ENCODE results near the gene ITIH6.
A peak's percentile ranks its signal among the peaks of the same experiment; 100 is the strongest.

Gene ITIH6

GRCh38 chrX:54821310-54821709, 23.3 kb upstream of the ITIH6 start:
- H3K4me1 ChIP-seq (ENCODE audit: control insufficient read depth, insufficient read depth, low read length): no peaks in the 10 kb centered on the region
- no peaks in the 10 kb centered on the region for H3K36me3 ChIP-seq (ENCODE audit: control insufficient read depth, insufficient read depth, low read length)
- no peaks in the 10 kb centered on the region for H3K9me3 ChIP-seq (ENCODE audit: control insufficient read depth, insufficient read depth, low read length)
- no CpG with 5 or more reads among the region's 2 CpGs for WGBS (ENCODE audit: insufficient coverage, insufficient read length)
- no peaks in the 10 kb centered on the region for H3K27me3 ChIP-seq (ENCODE audit: control insufficient read depth, insufficient read depth, low read length)
- H3K27ac ChIP-seq (ENCODE audit: low read length): no peak overlapping the region
- H3K4me3 ChIP-seq (ENCODE audit: low read length): no peak overlapping the region
- no peak for DNase-seq (ENCODE audit: low read depth, low spot score)

- Histone ChIP-seq H3K4me1 (ENCODE audit: control insufficient read depth, insufficient read depth, low read length) (no peaks in the 10 kb centered on the region), H3K27ac (ENCODE audit: low read length) (no peak overlapping the region), H3K4me3 (ENCODE audit: low read length) (no peak overlapping the region), H3K27me3 (ENCODE audit: control insufficient read depth, insufficient read depth, low read length) (no peaks in the 10 kb centered on the region), H3K36me3 (ENCODE audit: control insufficient read depth, insufficient read depth, low read length) (no peaks in the 10 kb centered on the region), H3K9me3 (ENCODE audit: control insufficient read depth, insufficient read depth, low read length) (no peaks in the 10 kb centered on the region)
- DNase-seq (ENCODE audit: low read depth, low spot score): no peak
- WGBS (ENCODE audit: insufficient coverage, insufficient read length): no CpG with 5 or more reads among the region's 7 CpGs
Observed at GRCh38 chrX:54820737-54821136, 22.7 kb upstream of the ITIH6 start.

GRCh38 chrX:54819201-54819600, 21.1 kb upstream of the ITIH6 start:
- DNase-seq (ENCODE audit: low read depth, low spot score): no peak
- H3K4me1 ChIP-seq (ENCODE audit: control insufficient read depth, insufficient read depth, low read length): no peaks in the 10 kb centered on the region
- no CpG with 5 or more reads among the region's 8 CpGs for WGBS (ENCODE audit: insufficient coverage, insufficient read length)
- no peak overlapping the region for H3K27ac ChIP-seq (ENCODE audit: low read length)
- no peaks in the 10 kb centered on the region for H3K9me3 ChIP-seq (ENCODE audit: control insufficient read depth, insufficient read depth, low read length)
- peaks cover 6% of the 10 kb centered on the region; the same call in 1 of the 2 replicates for H3K36me3 ChIP-seq (ENCODE audit: control insufficient read depth, insufficient read depth, low read length)
- H3K4me3 ChIP-seq (ENCODE audit: low read length): no peak overlapping the region
- H3K27me3 ChIP-seq (ENCODE audit: control insufficient read depth, insufficient read depth, low read length): no peaks in the 10 kb centered on the region

DNA sequence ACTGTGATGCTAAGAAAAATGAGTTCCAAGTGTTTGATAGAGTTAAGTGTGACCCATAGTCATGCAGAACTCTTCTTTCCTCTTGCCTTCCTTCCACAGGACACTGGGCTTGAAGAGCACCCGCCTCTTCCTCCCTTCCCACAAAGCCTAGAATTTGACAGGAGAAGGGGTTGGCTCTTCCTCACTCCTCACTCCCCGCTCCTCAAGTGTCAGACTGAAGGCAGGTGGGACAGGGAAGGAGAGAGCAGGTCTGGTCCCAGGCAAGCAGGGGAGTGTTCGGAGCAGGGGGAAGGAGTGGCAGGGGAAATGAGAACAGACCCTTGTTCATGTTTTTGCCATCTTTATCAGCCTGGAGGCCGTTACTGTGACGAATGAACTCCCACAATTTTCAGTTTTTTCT, 20.2 kb upstream of the ITIH6 start:
- DNase-seq (ENCODE audit: low read depth, low spot score): no peak
- H3K9me3 ChIP-seq (ENCODE audit: control insufficient read depth, insufficient read depth, low read length): no peaks in the 10 kb centered on the region
- H3K4me3 ChIP-seq (ENCODE audit: low read length): no peak overlapping the region
- peaks cover 12% of the 10 kb centered on the region; the same call in 1 of the 2 replicates for H3K36me3 ChIP-seq (ENCODE audit: control insufficient read depth, insufficient read depth, low read length)
- H3K4me1 ChIP-seq (ENCODE audit: control insufficient read depth, insufficient read depth, low read length): no peaks in the 10 kb centered on the region
- no peaks in the 10 kb centered on the region for H3K27me3 ChIP-seq (ENCODE audit: control insufficient read depth, insufficient read depth, low read length)
- H3K27ac ChIP-seq (ENCODE audit: low read length): no peak overlapping the region
- no CpG with 5 or more reads among the region's 5 CpGs for whole genome bisulfite sequencing (ENCODE audit: insufficient coverage, insufficient read length)

DNA sequence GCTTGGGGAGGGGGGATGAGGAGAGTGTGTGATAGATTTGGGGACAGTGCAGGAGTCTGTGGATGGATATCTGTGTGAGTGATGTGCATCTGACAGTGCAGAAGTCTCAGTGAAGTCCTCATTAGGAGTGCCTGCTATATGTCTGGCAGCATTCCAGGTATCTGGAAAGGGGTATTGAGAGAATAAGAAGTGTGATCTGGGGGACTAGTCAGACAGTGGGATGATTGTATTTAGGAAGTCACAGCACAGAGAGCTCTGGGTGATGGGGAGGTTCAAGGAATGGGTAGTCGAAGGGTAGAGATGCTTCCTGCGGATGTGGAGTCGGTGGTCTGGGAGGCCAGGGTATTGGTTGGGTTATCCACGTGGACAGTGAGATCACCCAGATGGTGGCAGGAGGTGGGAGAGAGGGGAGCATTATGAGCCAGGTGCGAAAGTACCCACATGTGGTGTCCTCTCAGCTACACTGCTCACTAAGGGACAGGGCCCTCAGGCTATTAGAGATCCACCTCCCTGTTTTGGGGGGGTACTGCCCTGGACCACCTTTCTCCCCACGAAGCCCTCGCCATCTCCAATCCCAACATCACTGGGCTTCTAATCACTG, 19.3 kb upstream of the ITIH6 start:
- Histone ChIP-seq H3K4me1 (ENCODE audit: control insufficient read depth, insufficient read depth, low read length) (no peaks in the 10 kb centered on the region), H3K27me3 (ENCODE audit: control insufficient read depth, insufficient read depth, low read length) (no peaks in the 10 kb centered on the region), H3K4me3 (ENCODE audit: low read length) (no peak overlapping the region), H3K36me3 (ENCODE audit: control insufficient read depth, insufficient read depth, low read length) (peaks cover 12% of the 10 kb centered on the region; the same call in 1 of the 2 replicates), H3K27ac (ENCODE audit: low read length) (no peak overlapping the region), H3K9me3 (ENCODE audit: control insufficient read depth, insufficient read depth, low read length) (no peaks in the 10 kb centered on the region)
- no peak for DNase-seq (ENCODE audit: low read depth, low spot score)
- WGBS (ENCODE audit: insufficient coverage, insufficient read length): no CpG with 5 or more reads among the region's 7 CpGs

DNA sequence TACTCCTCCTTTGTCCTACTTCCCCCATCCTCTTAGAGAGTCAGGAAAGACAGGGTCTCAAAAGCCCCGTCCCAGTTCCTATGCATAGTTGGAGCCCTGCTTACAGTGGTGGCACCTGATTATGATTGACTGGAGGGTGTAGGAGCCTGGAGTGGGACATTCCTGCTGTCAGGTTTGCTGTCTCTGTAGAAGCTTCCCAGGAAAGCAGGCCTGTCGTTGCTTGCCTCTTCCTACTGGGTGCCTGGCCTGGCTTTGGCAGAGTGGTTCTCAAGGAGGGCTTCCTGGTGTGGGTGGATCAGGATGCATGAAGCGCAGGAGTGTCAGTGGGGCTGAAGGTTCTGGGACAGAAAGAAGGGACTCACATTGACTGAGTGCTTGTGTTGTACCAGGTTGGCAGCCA, 14.3 kb upstream of the ITIH6 start:
- H3K9me3 ChIP-seq (ENCODE audit: control insufficient read depth, insufficient read depth, low read length): no peaks in the 10 kb centered on the region
- no peak overlapping the region for H3K4me3 ChIP-seq (ENCODE audit: low read length)
- no CpG with 5 or more reads among the region's 3 CpGs for WGBS (ENCODE audit: insufficient coverage, insufficient read length)
- no peak for DNase-seq (ENCODE audit: low read depth, low spot score)
- peaks cover 31% of the 10 kb centered on the region; the same call in 1 of the 2 replicates for H3K36me3 ChIP-seq (ENCODE audit: control insufficient read depth, insufficient read depth, low read length)
- H3K27me3 ChIP-seq (ENCODE audit: control insufficient read depth, insufficient read depth, low read length): no peaks in the 10 kb centered on the region
- no peaks in the 10 kb centered on the region for H3K4me1 ChIP-seq (ENCODE audit: control insufficient read depth, insufficient read depth, low read length)
- no peak overlapping the region for H3K27ac ChIP-seq (ENCODE audit: low read length)

DNA sequence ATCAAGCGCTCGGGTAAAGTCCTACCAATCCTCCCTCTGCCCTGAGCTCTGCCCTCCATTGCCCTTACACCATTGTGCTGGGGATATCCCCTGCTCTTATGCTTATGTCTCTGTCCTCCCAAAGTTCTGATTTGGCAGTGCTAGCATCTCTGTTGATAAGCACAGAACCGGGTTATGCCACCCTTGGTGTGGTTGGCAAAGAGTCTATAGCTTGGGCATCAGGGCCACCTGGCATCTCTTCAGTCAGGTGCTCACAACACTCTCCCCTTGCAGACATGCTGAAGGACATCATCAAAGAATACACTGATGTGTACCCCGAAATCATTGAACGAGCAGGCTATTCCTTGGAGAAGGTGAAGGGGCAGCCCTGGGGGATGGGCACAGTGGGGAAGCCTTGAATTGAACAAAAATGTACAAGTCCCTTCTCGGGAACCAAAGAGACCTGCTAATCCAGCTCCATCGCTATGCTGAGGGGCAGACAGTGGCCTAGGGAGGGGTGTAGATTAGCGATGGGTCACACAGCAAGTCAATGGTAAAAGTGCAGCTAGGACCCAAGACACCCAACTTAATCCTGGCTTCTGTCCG, 13.3 kb upstream of the ITIH6 start:
- DNase-seq (ENCODE audit: low read depth, low spot score): no peak
- Histone ChIP-seq H3K4me3 (ENCODE audit: low read length) (no peak overlapping the region), H3K27me3 (ENCODE audit: control insufficient read depth, insufficient read depth, low read length) (no peaks in the 10 kb centered on the region), H3K27ac (ENCODE audit: low read length) (no peak overlapping the region), H3K36me3 (ENCODE audit: control insufficient read depth, insufficient read depth, low read length) (peaks cover 31% of the 10 kb centered on the region; the same call in 1 of the 2 replicates), H3K9me3 (ENCODE audit: control insufficient read depth, insufficient read depth, low read length) (no peaks in the 10 kb centered on the region), H3K4me1 (ENCODE audit: control insufficient read depth, insufficient read depth, low read length) (no peaks in the 10 kb centered on the region)
- no CpG with 5 or more reads among the region's 9 CpGs for WGBS (ENCODE audit: insufficient coverage, insufficient read length)

GRCh38 chrX:54810532-54810931, 12.5 kb upstream of the ITIH6 start:
- Histone ChIP-seq H3K4me1 (ENCODE audit: control insufficient read depth, insufficient read depth, low read length) (no peaks in the 10 kb centered on the region), H3K9me3 (ENCODE audit: control insufficient read depth, insufficient read depth, low read length) (no peaks in the 10 kb centered on the region), H3K36me3 (ENCODE audit: control insufficient read depth, insufficient read depth, low read length) (peaks cover 31% of the 10 kb centered on the region; the same call in 1 of the 2 replicates), H3K4me3 (ENCODE audit: low read length) (no peak overlapping the region), H3K27ac (ENCODE audit: low read length) (no peak overlapping the region), H3K27me3 (ENCODE audit: control insufficient read depth, insufficient read depth, low read length) (no peaks in the 10 kb centered on the region)
- no CpG with 5 or more reads among the region's 5 CpGs for WGBS (ENCODE audit: insufficient coverage, insufficient read length)
- no peak for DNase-seq (ENCODE audit: low read depth, low spot score)

DNA sequence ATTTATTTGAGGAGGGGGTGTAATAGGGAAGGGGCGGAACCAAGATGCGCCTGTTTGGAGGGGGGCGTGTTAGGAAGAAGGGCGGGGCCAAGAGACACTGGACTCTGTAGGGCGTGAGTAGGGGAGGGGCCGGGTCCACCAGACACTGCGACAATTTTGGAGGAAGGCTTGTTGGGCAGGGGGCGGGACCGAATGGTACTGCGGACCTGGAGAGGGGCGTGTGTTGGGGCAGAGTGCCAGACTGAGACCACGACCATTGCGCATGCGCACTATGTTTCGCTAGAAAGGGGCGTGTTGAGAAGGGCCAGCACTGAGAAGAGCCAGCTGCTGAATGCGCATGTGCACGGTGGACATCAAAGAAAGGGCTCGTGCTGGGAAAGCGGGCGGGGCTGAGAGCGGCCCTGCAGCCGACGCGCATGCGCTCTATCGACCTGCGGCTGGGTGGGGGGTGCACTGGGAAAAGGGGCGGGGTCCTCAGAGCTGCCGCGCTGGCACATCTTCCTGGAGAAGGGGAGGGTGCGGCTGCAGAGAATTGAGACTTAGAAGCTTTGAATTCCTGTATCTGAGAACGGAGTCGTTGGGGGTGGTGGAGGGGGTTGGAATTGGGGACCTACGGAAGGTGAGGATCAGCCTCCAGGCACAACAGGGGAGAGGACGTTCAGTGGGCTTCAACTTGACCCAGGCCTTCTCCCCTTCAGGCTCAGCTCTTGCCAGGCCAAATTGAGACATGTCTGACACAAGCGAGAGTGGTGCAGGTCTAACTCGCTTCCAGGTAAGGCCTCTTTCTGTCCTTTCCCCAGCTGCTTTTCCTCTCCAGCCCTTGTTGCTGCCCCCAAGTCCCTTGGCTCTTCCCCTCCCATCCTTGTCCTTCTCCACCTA, 10.8 kb upstream of the ITIH6 start:
- Histone ChIP-seq H3K9me3 (ENCODE audit: control insufficient read depth, insufficient read depth, low read length) (no peaks in the 10 kb centered on the region), H3K4me1 (ENCODE audit: control insufficient read depth, insufficient read depth, low read length) (no peaks in the 10 kb centered on the region), H3K4me3 (ENCODE audit: low read length) (peak overlapping the region; percentile 60; the same call in 1 of the 2 replicates), H3K36me3 (ENCODE audit: control insufficient read depth, insufficient read depth, low read length) (peaks cover 22% of the 10 kb centered on the region; the same call in 1 of the 2 replicates), H3K27me3 (ENCODE audit: control insufficient read depth, insufficient read depth, low read length) (no peaks in the 10 kb centered on the region), H3K27ac (ENCODE audit: low read length) (no peak overlapping the region)
- WGBS (ENCODE audit: insufficient coverage, insufficient read length): no CpG with 5 or more reads among the region's 38 CpGs
- DNase-seq (ENCODE audit: low read depth, low spot score): peak; percentile 85

DNA sequence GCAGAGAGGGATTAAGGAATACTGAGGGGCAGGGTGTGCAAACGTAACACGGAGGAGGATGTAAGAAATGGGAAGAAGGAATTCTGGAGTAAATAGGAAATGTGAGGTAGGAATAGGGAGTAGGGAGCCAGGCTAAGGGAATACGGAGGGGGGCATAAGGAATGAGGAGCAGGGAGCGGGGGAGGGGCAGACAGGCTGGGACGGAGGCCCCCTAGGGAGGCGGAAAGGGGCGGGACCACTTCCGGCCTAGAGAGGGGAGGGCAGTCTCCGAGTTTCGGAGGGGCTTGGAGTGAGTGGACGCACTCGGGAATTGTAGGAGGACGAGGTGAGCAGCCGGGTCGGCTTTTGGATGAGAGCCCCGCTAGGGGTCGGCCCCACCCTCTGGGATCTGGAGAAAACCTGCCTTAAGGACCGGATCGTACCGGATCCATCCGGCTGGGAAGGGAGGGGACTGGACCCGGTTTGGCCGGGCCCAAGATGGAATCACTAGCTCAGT, 10.1 kb upstream of the ITIH6 start:
- H3K27ac ChIP-seq (ENCODE audit: low read length): no peak overlapping the region
- H3K4me1 ChIP-seq (ENCODE audit: control insufficient read depth, insufficient read depth, low read length): no peaks in the 10 kb centered on the region
- WGBS (ENCODE audit: insufficient coverage, insufficient read length): no CpG with 5 or more reads among the region's 23 CpGs
- peaks cover 19% of the 10 kb centered on the region; the same call in 1 of the 2 replicates for H3K36me3 ChIP-seq (ENCODE audit: control insufficient read depth, insufficient read depth, low read length)
- H3K9me3 ChIP-seq (ENCODE audit: control insufficient read depth, insufficient read depth, low read length): no peaks in the 10 kb centered on the region
- H3K4me3 ChIP-seq (ENCODE audit: low read length): peak overlapping the region; percentile 57; the same call in 1 of the 2 replicates
- DNase-seq (ENCODE audit: low read depth, low spot score): no peak
- H3K27me3 ChIP-seq (ENCODE audit: control insufficient read depth, insufficient read depth, low read length): no peaks in the 10 kb centered on the region
